ENCODE results near the gene WLS. TPM values are rescaled to one million over a fixed set of nuclear protein-coding genes. Genes with fewer than 3 reads are reported as not detected.

Gene WLS
- total RNA-seq, 1 donor from 2014 or later, result 99.6 TPM

DNA sequence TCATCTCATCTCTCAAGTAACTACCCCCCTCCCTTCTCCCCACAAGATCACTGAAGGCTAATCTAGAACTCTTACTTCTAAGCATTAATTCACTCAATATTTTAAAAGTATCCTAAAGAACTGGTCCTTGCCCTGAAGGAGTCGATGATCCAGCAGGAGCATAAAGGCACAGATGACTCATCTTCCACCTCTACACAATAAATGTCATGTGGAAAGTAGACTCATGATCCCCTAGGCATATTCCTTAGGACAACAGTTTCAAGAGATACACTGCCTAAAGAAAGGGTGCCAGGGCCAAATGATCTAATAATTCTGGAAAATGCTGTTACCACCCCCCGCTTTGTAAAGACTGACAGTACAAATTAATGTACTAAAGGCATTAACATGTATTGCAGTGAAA, 96.1 kb downstream of the WLS start:
- Mint-ChIP-seq H3K27me3 (ENCODE audit: unreplicated experiment) (peaks cover 1% of the 10 kb centered on the region), H3K27ac (ENCODE audit: unreplicated experiment) (no peak overlapping the region), H3K4me3 (ENCODE audit: unreplicated experiment) (no peak overlapping the region)

DNA sequence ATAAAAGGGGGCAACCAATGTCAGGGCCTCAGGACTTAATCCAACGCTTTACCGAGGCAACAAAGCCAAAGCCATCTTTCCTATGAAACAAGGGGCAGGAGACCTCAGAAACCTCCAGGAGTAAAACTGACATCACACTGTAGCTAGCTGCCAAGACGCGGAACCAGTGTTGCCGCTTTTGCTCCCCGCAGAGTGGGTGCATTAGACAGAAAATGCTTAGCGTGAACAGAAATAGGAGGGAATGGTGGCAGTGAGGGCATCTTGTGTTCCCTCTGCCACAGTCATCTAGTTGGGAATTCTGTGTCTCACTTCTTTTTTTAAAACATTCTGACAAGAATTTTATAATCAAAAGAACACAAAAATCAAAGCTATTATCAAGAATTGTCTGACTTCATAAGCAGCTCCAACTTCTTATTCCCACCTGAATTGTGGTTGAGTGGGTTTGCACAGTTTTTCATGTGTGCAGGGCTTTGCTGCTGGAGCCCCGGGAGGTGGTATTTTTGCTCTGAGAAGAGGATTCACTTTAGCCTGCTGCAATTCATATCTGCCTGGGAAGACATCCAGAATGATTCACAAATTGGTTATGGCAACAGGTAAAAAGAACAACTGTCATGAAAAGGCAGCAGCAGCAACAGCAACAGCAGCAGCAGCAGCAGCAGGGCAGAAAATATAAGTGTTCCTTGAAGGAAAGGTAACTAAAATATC, 99.7 kb downstream of the WLS start:
- H3K9me3 Mint-ChIP-seq (ENCODE audit: unreplicated experiment), result no peaks in the 10 kb centered on the region
- H3K4me1 Mint-ChIP-seq (ENCODE audit: unreplicated experiment), result no peaks in the 10 kb centered on the region
- H3K27ac Mint-ChIP-seq (ENCODE audit: unreplicated experiment), result no peak overlapping the region
- H3K4me3 Mint-ChIP-seq (ENCODE audit: unreplicated experiment), result peak overlapping the region; percentile 27
- peaks cover 18% of the 10 kb centered on the region for H3K36me3 Mint-ChIP-seq (ENCODE audit: low read depth, unreplicated experiment)
- no peak for DNase-seq (ENCODE audit: low spot score)
- TF ChIP-seq CTCF (IDR thresholded peaks at IDR 0.05; ENCODE audit: unreplicated experiment), result no peak
- H3K27me3 Mint-ChIP-seq (ENCODE audit: unreplicated experiment), result peaks cover 1% of the 10 kb centered on the region

More for the DNA sequence above, 96.1 kb downstream of the WLS start:
- peaks cover 10% of the 10 kb centered on the region for H3K36me3 Mint-ChIP-seq (ENCODE audit: low read depth, unreplicated experiment)
- H3K9me3 Mint-ChIP-seq (ENCODE audit: unreplicated experiment), result no peaks in the 10 kb centered on the region
- TF ChIP-seq CTCF (IDR thresholded peaks at IDR 0.05; ENCODE audit: unreplicated experiment), result no peak
- H3K4me1 Mint-ChIP-seq (ENCODE audit: unreplicated experiment), result peaks cover 3% of the 10 kb centered on the region
- no peak for DNase-seq (ENCODE audit: low spot score)

DNA sequence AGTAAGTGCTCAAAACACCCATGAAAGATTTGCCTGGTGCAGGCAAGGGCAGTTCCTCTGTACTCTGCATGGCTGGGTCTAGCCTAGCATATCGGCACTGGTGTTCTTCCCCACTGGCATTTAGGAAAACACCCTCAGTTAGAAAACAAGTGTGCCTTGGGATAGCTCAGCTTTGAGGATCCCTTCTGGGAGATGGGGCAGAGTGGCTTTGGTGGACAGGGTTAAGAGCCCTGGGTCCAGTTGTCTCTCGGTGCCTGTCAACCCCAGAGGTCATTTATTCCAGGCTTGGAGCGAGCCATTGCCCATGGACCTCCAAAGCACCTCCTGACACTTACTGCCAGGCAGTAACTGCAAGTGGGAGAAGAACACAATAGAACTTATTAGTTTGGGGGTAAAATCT, 101.1 kb downstream of the WLS start:
- no peak for TF ChIP-seq CTCF (IDR thresholded peaks at IDR 0.05; ENCODE audit: unreplicated experiment)
- H3K4me3 Mint-ChIP-seq (ENCODE audit: unreplicated experiment), result no peak overlapping the region
- H3K27ac Mint-ChIP-seq (ENCODE audit: unreplicated experiment), result no peak overlapping the region
- H3K27me3 Mint-ChIP-seq (ENCODE audit: unreplicated experiment), result peaks cover 1% of the 10 kb centered on the region
- H3K36me3 Mint-ChIP-seq (ENCODE audit: low read depth, unreplicated experiment), result peaks cover 16% of the 10 kb centered on the region
- no peaks in the 10 kb centered on the region for H3K9me3 Mint-ChIP-seq (ENCODE audit: unreplicated experiment)
- DNase-seq (ENCODE audit: low spot score), result no peak
- H3K4me1 Mint-ChIP-seq (ENCODE audit: unreplicated experiment), result no peaks in the 10 kb centered on the region

DNA sequence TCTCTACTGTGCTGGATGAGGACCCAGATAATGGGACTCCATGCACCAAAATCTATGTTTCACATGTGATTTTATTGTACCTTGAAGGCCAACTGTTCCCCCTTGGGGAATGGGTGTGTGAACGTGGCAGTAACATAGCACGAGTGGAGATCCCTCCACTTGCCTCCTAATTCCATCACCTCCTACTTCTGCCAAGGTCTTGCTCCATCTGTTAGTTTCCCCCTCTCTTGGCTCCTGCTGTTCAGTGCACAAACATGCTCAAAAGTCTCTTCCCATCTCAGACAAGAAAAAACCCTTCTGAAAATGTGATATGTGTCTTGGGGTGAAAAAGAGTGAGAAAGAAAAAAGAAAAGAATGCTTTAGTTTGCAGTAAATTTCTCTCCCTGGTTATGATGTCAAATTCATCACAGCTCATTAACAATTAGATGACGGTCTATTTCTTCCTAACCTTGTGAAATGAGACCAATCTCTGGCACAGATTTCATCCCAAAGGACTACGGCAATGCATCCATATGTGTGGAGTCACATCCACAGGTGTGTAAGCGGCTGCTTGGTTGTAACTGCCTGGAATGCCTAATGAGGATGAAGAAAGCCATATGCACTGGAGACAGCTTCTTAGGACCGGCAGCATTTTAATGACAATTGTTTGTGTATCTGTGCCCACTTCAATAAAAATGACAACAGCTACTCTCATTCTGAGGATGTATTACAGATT, 102.6 kb downstream of the WLS start:
- TF ChIP-seq CTCF (IDR thresholded peaks at IDR 0.05; ENCODE audit: unreplicated experiment), result no peak
- Mint-ChIP-seq H3K36me3 (ENCODE audit: low read depth, unreplicated experiment) (peaks cover 16% of the 10 kb centered on the region), H3K27me3 (ENCODE audit: unreplicated experiment) (no peaks in the 10 kb centered on the region), H3K27ac (ENCODE audit: unreplicated experiment) (no peak overlapping the region), H3K9me3 (ENCODE audit: unreplicated experiment) (no peaks in the 10 kb centered on the region), H3K4me1 (ENCODE audit: unreplicated experiment) (no peaks in the 10 kb centered on the region), H3K4me3 (ENCODE audit: unreplicated experiment) (no peak overlapping the region)
- DNase-seq (ENCODE audit: low spot score), result no peak

DNA sequence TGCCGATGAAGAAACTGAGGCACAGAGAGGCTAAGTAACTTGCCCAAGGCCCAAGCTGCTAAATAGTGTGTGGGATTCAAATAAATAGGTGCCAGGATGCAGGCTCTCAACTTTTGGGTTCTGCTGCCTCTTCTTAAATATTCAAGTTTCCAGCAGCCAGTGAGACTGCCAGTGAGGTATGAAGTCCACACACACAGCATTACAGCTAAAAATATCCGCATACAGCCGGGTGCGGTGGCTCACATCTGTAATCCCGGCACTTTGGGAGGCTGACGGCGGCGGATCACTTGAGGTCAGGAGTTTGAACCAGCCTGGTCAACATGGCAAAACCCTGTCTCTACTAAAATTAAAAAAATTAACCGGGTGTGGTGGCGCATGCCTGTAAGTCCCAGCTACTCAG, 103.5 kb downstream of the WLS start:
- no peak for TF ChIP-seq CTCF (IDR thresholded peaks at IDR 0.05; ENCODE audit: unreplicated experiment)
- H3K27ac Mint-ChIP-seq (ENCODE audit: unreplicated experiment), result no peak overlapping the region
- DNase-seq (ENCODE audit: low spot score), result no peak
- no peaks in the 10 kb centered on the region for H3K27me3 Mint-ChIP-seq (ENCODE audit: unreplicated experiment)
- peaks cover 16% of the 10 kb centered on the region for H3K36me3 Mint-ChIP-seq (ENCODE audit: low read depth, unreplicated experiment)
- H3K9me3 Mint-ChIP-seq (ENCODE audit: unreplicated experiment), result no peaks in the 10 kb centered on the region
- H3K4me3 Mint-ChIP-seq (ENCODE audit: unreplicated experiment), result no peak overlapping the region
- H3K4me1 Mint-ChIP-seq (ENCODE audit: unreplicated experiment), result no peaks in the 10 kb centered on the region

Measured in endothelial cell (in vitro differentiated cells).